ENCODE measurements around the gene LIN28A. TPM values are rescaled to one million over a fixed set of nuclear protein-coding genes. Genes with fewer than 3 reads are reported as not detected.

LIN28A gene
- total RNA-seq, 2 donors from 2014 or later: not detected

DNA sequence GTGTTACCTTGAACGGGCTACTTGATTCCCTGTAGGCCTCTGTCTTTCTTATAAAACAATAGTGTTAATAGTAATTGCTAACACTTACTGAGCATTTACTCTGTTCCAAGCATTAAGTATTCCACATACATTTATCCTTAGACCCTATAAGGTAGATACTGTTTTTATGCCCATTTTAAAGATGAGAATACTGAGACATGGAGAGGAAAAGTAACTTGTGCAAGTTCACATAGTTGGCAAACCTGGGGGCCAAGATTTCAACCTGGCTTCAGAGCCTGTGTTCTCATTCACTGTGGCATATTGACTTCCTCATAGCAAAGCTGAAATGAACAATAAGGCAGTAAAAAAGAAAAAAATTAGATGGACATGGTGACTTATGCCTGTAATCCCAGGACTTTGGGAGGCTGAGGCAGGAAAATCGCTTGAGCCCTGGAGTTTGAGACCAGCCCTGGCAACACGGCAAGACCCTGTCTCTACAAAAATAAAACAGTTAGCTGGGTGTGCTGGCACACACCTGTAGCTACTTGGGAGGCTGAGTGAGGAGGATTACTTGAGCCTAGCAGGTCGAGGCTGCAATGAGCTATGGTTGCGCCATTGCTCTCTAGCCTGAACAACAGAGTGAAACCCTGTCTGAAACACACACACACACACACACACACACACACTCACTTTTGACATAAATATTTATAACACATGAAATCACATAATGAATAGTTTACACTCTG is 42.0 kb downstream of the LIN28A start:
- H3K27me3 ChIP-seq (replicated peaks; ENCODE audit: insufficient read depth): no peaks in the 10 kb centered on the region
- peaks cover 16% of the 10 kb centered on the region for H3K36me3 ChIP-seq
- no peak overlapping the region for H3K27ac ChIP-seq
- TF ChIP-seq, protein P1, sequence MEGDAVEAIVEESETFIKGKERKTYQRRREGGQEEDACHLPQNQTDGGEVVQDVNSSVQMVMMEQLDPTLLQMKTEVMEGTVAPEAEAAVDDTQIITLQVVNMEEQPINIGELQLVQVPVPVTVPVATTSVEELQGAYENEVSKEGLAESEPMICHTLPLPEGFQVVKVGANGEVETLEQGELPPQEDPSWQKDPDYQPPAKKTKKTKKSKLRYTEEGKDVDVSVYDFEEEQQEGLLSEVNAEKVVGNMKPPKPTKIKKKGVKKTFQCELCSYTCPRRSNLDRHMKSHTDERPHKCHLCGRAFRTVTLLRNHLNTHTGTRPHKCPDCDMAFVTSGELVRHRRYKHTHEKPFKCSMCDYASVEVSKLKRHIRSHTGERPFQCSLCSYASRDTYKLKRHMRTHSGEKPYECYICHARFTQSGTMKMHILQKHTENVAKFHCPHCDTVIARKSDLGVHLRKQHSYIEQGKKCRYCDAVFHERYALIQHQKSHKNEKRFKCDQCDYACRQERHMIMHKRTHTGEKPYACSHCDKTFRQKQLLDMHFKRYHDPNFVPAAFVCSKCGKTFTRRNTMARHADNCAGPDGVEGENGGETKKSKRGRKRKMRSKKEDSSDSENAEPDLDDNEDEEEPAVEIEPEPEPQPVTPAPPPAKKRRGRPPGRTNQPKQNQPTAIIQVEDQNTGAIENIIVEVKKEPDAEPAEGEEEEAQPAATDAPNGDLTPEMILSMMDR (IDR thresholded peaks at IDR 0.05): no peak
- no peaks in the 10 kb centered on the region for H3K4me1 ChIP-seq (ENCODE audit: control insufficient read depth in 1 of 2, low read depth in 2 of 2)
- no peak for ATAC-seq (ENCODE audit: insufficient number of reproducible peaks, low FRiP score, low read depth)
- no peaks in the 10 kb centered on the region for H3K9me3 ChIP-seq
- H3K4me3 ChIP-seq: no peak overlapping the region
- no peak for DNase-seq (ENCODE audit: low spot score)

DNA sequence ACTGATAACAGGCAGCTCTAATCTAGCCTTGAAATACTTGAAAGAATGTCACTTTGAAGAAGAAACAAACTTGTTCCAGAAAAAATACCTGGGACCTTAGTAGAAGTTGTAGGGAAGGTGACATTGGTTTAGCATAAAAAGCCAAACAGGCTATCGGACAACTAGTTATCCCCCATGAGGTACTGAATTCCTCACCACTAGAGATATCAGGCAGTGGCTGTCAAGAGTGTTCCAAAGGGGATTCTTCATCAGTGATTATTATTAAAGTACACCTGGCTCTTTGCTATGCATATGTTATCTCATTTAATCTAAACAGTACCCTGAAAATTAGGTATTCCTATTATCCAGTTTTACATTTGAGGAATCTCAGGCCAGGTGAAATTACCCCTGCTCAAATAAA is 48.5 kb downstream of the LIN28A start:
- Histone ChIP-seq H3K9me3 (no peaks in the 10 kb centered on the region), H3K27me3 (replicated peaks; ENCODE audit: insufficient read depth) (no peaks in the 10 kb centered on the region), H3K4me1 (ENCODE audit: control insufficient read depth in 1 of 2, low read depth in 2 of 2) (no peaks in the 10 kb centered on the region), H3K27ac (no peak overlapping the region), H3K36me3 (peaks cover 35% of the 10 kb centered on the region), H3K4me3 (no peak overlapping the region)
- TF ChIP-seq, protein P1 (IDR thresholded peaks at IDR 0.05): no peak
- ATAC-seq (ENCODE audit: insufficient number of reproducible peaks, low FRiP score, low read depth): no peak
- no peak for DNase-seq (ENCODE audit: low spot score)

DNA sequence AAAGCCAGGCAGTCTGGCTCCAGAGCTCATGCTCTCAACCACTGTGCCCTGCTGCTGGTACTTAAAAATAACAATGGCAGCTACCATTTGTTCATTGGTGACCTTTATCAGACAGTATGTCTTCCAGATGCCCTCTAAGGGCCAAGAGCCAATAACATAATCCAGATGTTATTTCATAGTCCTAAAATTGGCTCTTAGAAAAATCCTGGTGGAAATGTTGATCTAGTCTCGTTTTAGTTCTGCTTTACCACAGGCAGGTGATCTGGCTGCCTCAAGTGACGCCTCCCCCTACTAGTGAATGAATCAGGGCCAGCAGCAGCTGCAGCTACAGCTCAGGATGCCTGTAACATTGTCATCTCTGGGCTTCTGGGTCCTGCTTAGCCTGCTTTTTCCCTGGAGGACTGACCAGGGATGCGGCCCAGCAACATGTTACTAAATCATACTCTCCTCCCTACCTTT is 49.0 kb downstream of the LIN28A start:
- H3K27ac ChIP-seq: no peak overlapping the region
- H3K4me3 ChIP-seq: no peak overlapping the region
- no peaks in the 10 kb centered on the region for H3K9me3 ChIP-seq
- TF ChIP-seq, protein P1 (IDR thresholded peaks at IDR 0.05): no peak
- H3K27me3 ChIP-seq (replicated peaks; ENCODE audit: insufficient read depth): no peaks in the 10 kb centered on the region
- no peaks in the 10 kb centered on the region for H3K4me1 ChIP-seq (ENCODE audit: control insufficient read depth in 1 of 2, low read depth in 2 of 2)
- DNase-seq (ENCODE audit: low spot score) (no peak), ATAC-seq (ENCODE audit: insufficient number of reproducible peaks, low FRiP score, low read depth) (no peak)
- H3K36me3 ChIP-seq: peaks cover 39% of the 10 kb centered on the region

DNA sequence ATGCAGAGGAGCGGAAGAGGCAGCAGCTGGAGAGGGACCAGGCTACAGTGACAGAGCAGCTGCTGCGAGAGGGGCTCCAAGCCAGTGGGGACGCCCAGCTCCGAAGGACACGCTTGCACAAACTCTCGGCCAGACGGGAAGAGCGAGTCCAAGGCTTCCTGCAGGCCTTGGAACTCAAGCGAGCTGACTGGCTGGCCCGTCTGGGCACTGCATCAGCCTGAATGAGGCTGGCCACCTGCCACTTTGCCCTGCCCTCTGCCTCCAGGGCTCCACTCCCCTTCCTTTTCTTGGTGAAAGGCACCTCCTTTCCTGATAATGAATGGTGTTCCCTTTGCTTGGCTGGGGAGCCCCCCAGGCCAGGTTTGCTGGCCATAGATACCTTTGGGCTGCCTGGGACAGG is 58.3 kb downstream of the LIN28A start:
- no peak for DNase-seq (ENCODE audit: low spot score)
- Histone ChIP-seq H3K27me3 (replicated peaks; ENCODE audit: insufficient read depth) (no peaks in the 10 kb centered on the region), H3K4me1 (ENCODE audit: control insufficient read depth in 1 of 2, low read depth in 2 of 2) (peaks cover 20 to 22% of the 10 kb centered on the region in 2 donors), H3K27ac (no peak overlapping the region), H3K36me3 (peaks cover 37% of the 10 kb centered on the region), H3K9me3 (no peaks in the 10 kb centered on the region), H3K4me3 (no peak overlapping the region)
- no peak for ATAC-seq (ENCODE audit: insufficient number of reproducible peaks, low FRiP score, low read depth)
- TF ChIP-seq, protein P1 (IDR thresholded peaks at IDR 0.05): no peak

DNA sequence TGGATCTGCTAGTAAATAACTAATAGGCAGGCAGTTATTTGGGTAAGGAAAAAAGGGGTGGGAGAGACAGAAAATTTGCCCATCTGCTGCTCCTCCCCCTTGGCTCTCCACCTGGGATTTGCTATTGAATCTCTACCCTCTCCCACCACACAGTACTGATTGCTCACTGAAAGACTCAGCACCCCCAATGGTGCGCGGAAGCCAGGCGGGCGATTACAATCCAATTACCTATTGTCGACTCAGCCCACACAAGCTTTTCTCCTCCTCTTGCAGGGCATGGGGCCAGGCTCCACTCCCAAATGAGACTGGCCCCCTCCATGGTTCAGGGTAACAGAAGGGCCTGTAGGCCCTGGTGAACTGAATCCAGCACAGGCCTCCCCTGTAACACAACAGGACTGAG is 58.9 kb downstream of the LIN28A start:
- Histone ChIP-seq H3K9me3 (no peaks in the 10 kb centered on the region), H3K4me1 (ENCODE audit: control insufficient read depth in 1 of 2, low read depth in 2 of 2) (peaks cover 23 to 29% of the 10 kb centered on the region in 2 donors), H3K27ac (no peak overlapping the region), H3K36me3 (peaks cover 40% of the 10 kb centered on the region), H3K4me3 (no peak overlapping the region), H3K27me3 (replicated peaks; ENCODE audit: insufficient read depth) (no peaks in the 10 kb centered on the region)
- DNase-seq (ENCODE audit: low spot score): no peak
- ATAC-seq (ENCODE audit: insufficient number of reproducible peaks, low FRiP score, low read depth): no peak
- TF ChIP-seq, protein P1 (IDR thresholded peaks at IDR 0.05): no peak
